Endothelial cell of umbilical vein (primary cell): ENCODE results near the gene HDAC1. TPM values are rescaled to one million over a fixed set of nuclear protein-coding genes. Genes with fewer than 3 reads are reported as not detected.

Source experiments
- BruUV-seq: library from RNA; stranded (reverse); fragments of 400-500 nt; replicated peaks from 2 replicates; lab custom pipeline; 2021; lab: Mats Ljungman, UMichigan
- CTCF ChIA-PET: fragments of 300-600, 350-600 bp; sonication (Branson Sonifier 250); formaldehyde crosslinking; loops from one replicate; lab custom pipeline; 2021; ENCODE audit warnings: antibody characterized with exemption, inconsistent platforms; lab: Charles Lee
- POLR2A ChIA-PET: fragments of 300-600, 350-600 bp; sonication (Branson Sonifier 250); formaldehyde crosslinking; loops from one replicate; lab custom pipeline; 2021; ENCODE audit warnings: antibody characterized with exemption, inconsistent platforms; lab: Charles Lee
- DNase-seq: peaks from one replicate; pipeline ENCODE4 v3.0.0-alpha.2; 2011; ENCODE audit warnings: low read depth, low spot score
- FAIRE-seq: peaks from 2 replicates; lab custom pipeline; 2011; peaks lifted over from hg19 to GRCh38; lab: Jason Lieb, UNC
- H2AFZ ChIP-seq: 2 replicates; pipeline ENCODE4 v1.6.0; 2012; ENCODE audit warnings: low read depth, low read length, control low read depth, inconsistent platforms
- H3K27ac ChIP-seq: 2 replicates; pipeline ENCODE4 v1.5.1; 2011; ENCODE audit warnings: low read depth, mild to moderate bottlenecking, control low read depth, low read length, moderate library complexity; ENCODE audit not compliant: insufficient read depth
- H3K27me3 ChIP-seq, 2 experiments: 2 replicates each; pipeline versions ENCODE4 v1.6.0 to v1.6.1; 2011; ENCODE audit warnings: low read length in 2 of 2, mixed read lengths in 1 of 2; ENCODE audit not compliant: control insufficient read depth in 2 of 2, insufficient read depth in 2 of 2
- H3K36me3 ChIP-seq, 2 experiments: 2 replicates in 1 of 2; 3 replicates in 1 of 2; pipeline ENCODE4 v1.5.1; 2011; ENCODE audit warnings: low read length in 2 of 2, mild to moderate bottlenecking in 1 of 2, moderate library complexity in 1 of 2; ENCODE audit not compliant: control insufficient read depth in 2 of 2, insufficient read depth in 2 of 2; ENCODE audit errors: extremely low read depth in 1 of 2
- H3K4me1 ChIP-seq: 3 replicates; pipeline ENCODE4 v1.5.1; 2011; ENCODE audit warnings: mild to moderate bottlenecking, low read length; ENCODE audit not compliant: control insufficient read depth, insufficient read depth; ENCODE audit errors: extremely low read depth
- H3K4me2 ChIP-seq: 2 replicates; pipeline ENCODE4 v1.6.1; 2011; ENCODE audit warnings: low read length, control low read depth, mixed read lengths; ENCODE audit not compliant: insufficient read depth
- H3K4me3 ChIP-seq, 3 experiments: fragments of 200-600 bp in 1 of 3; sonication (generic), shearing (Covaris generic) in 1 of 3; replicated peaks in 1 of 3; 2 replicates each; pipeline ENCODE4 v1.5.1; 2011 to 2016; ENCODE audit warnings: control low read depth in 3 of 3, low read length in 3 of 3, mild to moderate bottlenecking in 2 of 3, inconsistent platforms in 1 of 3, low read depth in 1 of 3, moderate library complexity in 1 of 3; ENCODE audit not compliant: insufficient read depth in 1 of 3
- H3K79me2 ChIP-seq: 2 replicates; pipeline ENCODE4 v1.6.0; 2012; ENCODE audit warnings: low read length, inconsistent platforms; ENCODE audit not compliant: control insufficient read depth, insufficient read depth
- H3K9ac ChIP-seq: replicated peaks from 2 replicates; pipeline ENCODE3; 2011; ENCODE audit warnings: low read length, control low read depth; ENCODE audit not compliant: insufficient read depth; ENCODE audit errors: extremely low read depth
- H3K9me1 ChIP-seq: replicated peaks from 3 replicates; pipeline ENCODE4 v1.6.0; 2011; ENCODE audit warnings: mild to moderate bottlenecking, low read length; ENCODE audit not compliant: control insufficient read depth, insufficient read depth; ENCODE audit errors: extremely low read depth
- H3K9me3 ChIP-seq: replicated peaks from 2 replicates; pipeline ENCODE4 v1.5.1; 2012; ENCODE audit warnings: low read length, inconsistent platforms; ENCODE audit not compliant: control insufficient read depth, insufficient read depth
- H4K20me1 ChIP-seq: replicated peaks from 2 replicates; pipeline ENCODE3; 2011; ENCODE audit warnings: mild to moderate bottlenecking, low read length; ENCODE audit not compliant: control insufficient read depth, insufficient read depth; ENCODE audit errors: extremely low read depth
- FOS ChIP-seq: IDR thresholded peaks from 2 replicates; pipeline ENCODE4 v1.6.1; 2011; ENCODE audit warnings: mild to moderate bottlenecking, low read length, moderate library complexity, borderline replicate concordance; ENCODE audit not compliant: insufficient read depth
- GATA2 ChIP-seq: IDR thresholded peaks from 2 replicates; pipeline ENCODE4 v1.7.0; 2011; ENCODE audit warnings: low read depth, mild to moderate bottlenecking, moderate library complexity, mixed read lengths, low read length; ENCODE audit not compliant: insufficient read length, insufficient read depth
- JUN ChIP-seq: IDR thresholded peaks from 2 replicates; pipeline ENCODE4 v1.6.1; 2011; ENCODE audit warnings: borderline replicate concordance, low read depth; ENCODE audit not compliant: insufficient read length, insufficient read depth
- MYC ChIP-seq: IDR thresholded peaks from one replicate; pipeline ENCODE4 v1.6.1; 2011; ENCODE audit warnings: mild to moderate bottlenecking, low read depth, low read length
- POLR2A ChIP-seq: IDR thresholded peaks from 2 replicates; pipeline ENCODE4 v1.6.1; 2012; ENCODE audit warnings: low read depth, mild to moderate bottlenecking, control low read depth, low read length
- POLR2AphosphoS5 ChIP-seq: IDR thresholded peaks from 2 replicates; pipeline ENCODE4 v1.6.1; 2012; ENCODE audit warnings: low read depth, mild to moderate bottlenecking, control low read depth, low read length, moderate library complexity; ENCODE audit not compliant: insufficient read depth
- dilution Hi-C: fragments of 300-500 bp; cut with MboI; formaldehyde crosslinking; loops from one replicate; pipeline ENCODE4 v1.15.0; 2019; ENCODE audit warnings: low sequenced_read_pairs; ENCODE audit not compliant: extremely low pct_ligation_motif_present
- intact Hi-C: fragments of 100-400 bp; cut with micrococcal nuclease; formaldehyde crosslinking; loops from one replicate; pipeline ENCODE4 v1.10.0; 2022
- polyA plus RNA-seq, 4 experiments: library from polyadenylated mRNA; depleted of rRNA in 3 of 4; stranded (reverse) in 3 of 4; unstranded in 1 of 4; fragments of >200 nt; gene quantifications; 2 replicates each; pipeline versions ENCODE4 v1.2.1 to v1.2.3, GENCODE V29; 2011 to 2012; ENCODE audit warnings: missing spikeins in 1 of 4
- total RNA-seq: library from RNA; stranded (reverse); gene quantifications from 2 replicates; pipeline ENCODE4 v1.2.3, GENCODE V29; 2021
- TF ChIP-seq, protein P1 (sequence below): IDR thresholded peaks from 2 replicates; pipeline ENCODE4 v1.6.1; 2011; ENCODE audit not compliant: insufficient read depth, insufficient read length

The HDAC1 gene
- total and polyA plus RNA-seq, 2 donors (not counting 3 experiments of a cell fraction or from before 2014, with no cell fraction given) = 138 to 141 TPM

DNA sequence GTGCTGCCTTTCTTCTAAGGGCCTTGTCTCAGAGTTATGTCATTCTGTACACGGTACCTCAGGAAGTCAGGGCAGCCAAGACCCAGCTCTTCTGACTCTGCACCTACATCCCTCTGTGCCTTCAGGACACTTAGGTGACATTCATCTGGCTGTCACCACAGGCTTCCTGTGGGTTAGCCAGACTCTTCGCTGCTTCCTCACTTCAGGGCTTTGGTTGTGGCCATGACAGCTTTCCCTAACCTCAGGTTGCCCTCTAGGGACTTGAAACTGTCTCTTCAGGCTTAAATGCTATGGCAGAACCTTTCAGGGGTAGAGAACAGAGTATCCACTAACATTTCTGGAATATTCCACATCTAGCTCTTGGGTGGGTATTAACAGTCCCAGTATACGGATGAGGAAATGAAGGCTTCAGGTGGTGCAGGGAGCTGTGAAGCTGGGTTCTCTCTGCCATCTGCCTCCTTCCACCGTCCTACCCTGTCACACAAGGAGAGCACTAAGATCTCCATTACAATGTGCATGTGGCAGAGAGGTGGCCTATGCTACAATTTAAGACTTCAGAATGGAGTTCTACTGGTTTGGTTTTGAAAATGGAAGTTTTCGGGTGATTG, 80.4 kb downstream of the HDAC1 start:
- Histone ChIP-seq H3K79me2 (no peaks in the 10 kb centered on the region), H3K36me3 (peaks cover 21 to 40% of the 10 kb centered on the region in 2 experiments), H3K4me2 (no peak overlapping the region), H3K9me3 (no peaks in the 10 kb centered on the region), H3K4me3 (no peak overlapping the region), H3K4me1 (no peaks in the 10 kb centered on the region), H3K27ac (no peak overlapping the region), H4K20me1 (no peaks in the 10 kb centered on the region), H3K9ac (no peak overlapping the region), H3K9me1 (no peaks in the 10 kb centered on the region), H2AFZ (no peak overlapping the region), H3K27me3 (no peaks in the 10 kb centered on the region)
- dilution Hi-C loops (no loop called here), intact Hi-C loops (no loop called here)
- TF ChIP-seq POLR2AphosphoS5 (no peak), POLR2A (peak; percentile 24), GATA2 (no peak), MYC (no peak), JUN (no peak), FOS (no peak)
- TF ChIP-seq, protein P1, sequence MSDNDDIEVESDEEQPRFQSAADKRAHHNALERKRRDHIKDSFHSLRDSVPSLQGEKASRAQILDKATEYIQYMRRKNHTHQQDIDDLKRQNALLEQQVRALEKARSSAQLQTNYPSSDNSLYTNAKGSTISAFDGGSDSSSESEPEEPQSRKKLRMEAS = no peak
- ChIA-PET POLR2A (interaction anchor here (1.2 kb wide), 1 partner anchor 36 kb away, joined by 3 read pairs; the partner anchor contains the start of gene MARCKSL1), CTCF (interaction anchor here (1.1 to 1.8 kb wide), 4 partner anchors 20 to 157 kb away, joined by 5 to 9 read pairs (median 6); partner anchors contain the start of gene MARCKSL1)
- FAIRE-seq (no peak), DNase-seq (no peak)
- BruUV-seq = no TSS peak
